Mesodermal cell (in vitro differentiated cells): ENCODE results near the gene SNCAIP.
"Not testable (repeated sequence)": the region's sequence is repeated elsewhere in the genome, so short reads cannot be mapped to it uniquely, and the experiment has no call there.

ENCODE experiments used
- H3K27ac ChIP-seq: 2 replicates; pipeline ENCODE4 v1.7.0; 2013; ENCODE audit warnings: mild to moderate bottlenecking, low read depth, low read length, moderate library complexity; ENCODE audit not compliant: severe bottlenecking
- H3K36me3 ChIP-seq: 2 replicates; pipeline ENCODE4 v1.7.1; 2013; ENCODE audit warnings: mild to moderate bottlenecking, low read length, moderate library complexity; ENCODE audit not compliant: control insufficient read depth, insufficient read depth
- H3K4me1 ChIP-seq: one replicate; pipeline ENCODE4 v1.7.1; 2013; ENCODE audit warnings: mild to moderate bottlenecking, low read length; ENCODE audit not compliant: insufficient read depth, control insufficient read depth, poor library complexity, severe bottlenecking
- H3K4me3 ChIP-seq: 2 replicates; pipeline ENCODE4 v1.7.0; 2013; ENCODE audit warnings: low read length, control low read depth, mild to moderate bottlenecking; ENCODE audit not compliant: insufficient read depth, poor library complexity, severe bottlenecking; ENCODE audit errors: extremely low read depth
- H3K9me3 ChIP-seq: 2 replicates; pipeline ENCODE4 v1.7.1; 2013; ENCODE audit warnings: mild to moderate bottlenecking, low read length, moderate library complexity; ENCODE audit not compliant: control insufficient read depth
- WGBS, 2 experiments: methylation state at CpG; one replicate each; pipeline ENCODE4 v1.1.5; 2013; ENCODE audit warnings: missing lambda C conversion rate in 2 of 2; ENCODE audit not compliant: insufficient coverage in 2 of 2; 5-methylcytosine and 5-hydroxymethylcytosine counted together

The SNCAIP gene

GRCh38 chr5:122375801-122376200 lies 63.8 kb downstream of the SNCAIP start:
- Histone ChIP-seq H3K9me3 (no peaks in the 10 kb centered on the region), H3K36me3 (no peaks in the 10 kb centered on the region), H3K27ac (no peak overlapping the region), H3K4me3 (no peak overlapping the region), H3K4me1 (no peaks in the 10 kb centered on the region)
- 76 to 77% methylated on average over 1 to 2 of the region's 2 CpGs for WGBS, 2 experiments

GRCh38 chr5:122376250-122376649 lies 64.2 kb downstream of the SNCAIP start:
- Histone ChIP-seq H3K9me3 (no peaks in the 10 kb centered on the region), H3K36me3 (no peaks in the 10 kb centered on the region), H3K4me3 (no peak overlapping the region), H3K27ac (no peak overlapping the region), H3K4me1 (no peaks in the 10 kb centered on the region)

GRCh38 chr5:122377026-122377425 lies 65.0 kb downstream of the SNCAIP start:
- no CpG with 5 or more reads among the region's 1 CpG for WGBS, 2 experiments
- Histone ChIP-seq H3K27ac (no peak overlapping the region), H3K9me3 (no peaks in the 10 kb centered on the region), H3K36me3 (no peaks in the 10 kb centered on the region), H3K4me1 (no peaks in the 10 kb centered on the region), H3K4me3 (no peak overlapping the region)

- H3K4me3 ChIP-seq, H3K27ac ChIP-seq, H3K4me1 ChIP-seq, H3K9me3 ChIP-seq, H3K36me3 ChIP-seq: not testable (repeated sequence)
- 79% methylated on average over 8 of the region's 16 CpGs; no CpG with 5 or more reads in 1 of the 2 experiments for WGBS, 2 experiments
These were observed 70.9 kb downstream of the SNCAIP start for GRCh38 chr5:122382938-122383337.

- Histone ChIP-seq H3K4me3 (no peak overlapping the region), H3K27ac (no peak overlapping the region), H3K4me1 (no peaks in the 10 kb centered on the region), H3K36me3 (no peaks in the 10 kb centered on the region), H3K9me3 (no peaks in the 10 kb centered on the region)
- WGBS, 2 experiments = 97 to 98% methylated on average over 4 to 5 of the region's 5 CpGs
These were observed 72.8 kb downstream of the SNCAIP start for GRCh38 chr5:122384739-122385235.

GRCh38 chr5:122385286-122385685 lies 73.2 kb downstream of the SNCAIP start:
- H3K4me3 ChIP-seq = no peak overlapping the region
- WGBS, 2 experiments = 96% methylated on average over 4 of the region's 4 CpGs; no CpG with 5 or more reads in 1 of the 2 experiments
- no peak overlapping the region for H3K27ac ChIP-seq
- no peaks in the 10 kb centered on the region for H3K4me1 ChIP-seq
- H3K36me3 ChIP-seq = no peaks in the 10 kb centered on the region
- H3K9me3 ChIP-seq = no peaks in the 10 kb centered on the region

GRCh38 chr5:122385808-122386207 lies 73.8 kb downstream of the SNCAIP start:
- Histone ChIP-seq H3K4me1 (no peaks in the 10 kb centered on the region), H3K27ac (no peak overlapping the region), H3K4me3 (no peak overlapping the region), H3K36me3 (no peaks in the 10 kb centered on the region), H3K9me3 (no peaks in the 10 kb centered on the region)
- WGBS, 2 experiments = 100% methylated on average over 1 of the region's 3 CpGs; no CpG with 5 or more reads in 1 of the 2 experiments

- Histone ChIP-seq H3K36me3 (no peaks in the 10 kb centered on the region), H3K27ac (no peak overlapping the region), H3K9me3 (no peaks in the 10 kb centered on the region), H3K4me1 (peaks cover 11% of the 10 kb centered on the region), H3K4me3 (no peak overlapping the region)
- 81 to 89% methylated on average over 2 to 7 of the region's 7 CpGs for WGBS, 2 experiments
These were observed 78.1 kb downstream of the SNCAIP start for GRCh38 chr5:122390154-122390553.

- Histone ChIP-seq H3K4me1 (peaks cover 11% of the 10 kb centered on the region), H3K4me3 (no peak overlapping the region), H3K9me3 (no peaks in the 10 kb centered on the region), H3K27ac (no peak overlapping the region), H3K36me3 (no peaks in the 10 kb centered on the region)
- WGBS, 2 experiments = 75% methylated on average over 2 of the region's 3 CpGs; no CpG with 5 or more reads in 1 of the 2 experiments
These were observed 78.7 kb downstream of the SNCAIP start for GRCh38 chr5:122390694-122391093.

GRCh38 chr5:122391621-122392020 lies 79.6 kb downstream of the SNCAIP start:
- 80 to 95% methylated on average over 1 to 2 of the region's 3 CpGs for WGBS, 2 experiments
- Histone ChIP-seq H3K36me3 (no peaks in the 10 kb centered on the region), H3K27ac (no peak overlapping the region), H3K4me1 (peaks cover 11% of the 10 kb centered on the region), H3K9me3 (no peaks in the 10 kb centered on the region), H3K4me3 (no peak overlapping the region)

- H3K4me1 ChIP-seq = peaks cover 11% of the 10 kb centered on the region
- no peaks in the 10 kb centered on the region for H3K9me3 ChIP-seq
- WGBS, 2 experiments = 100% methylated on average over 1 to 2 of the region's 2 CpGs
- no peaks in the 10 kb centered on the region for H3K36me3 ChIP-seq
- no peak overlapping the region for H3K4me3 ChIP-seq
- H3K27ac ChIP-seq = no peak overlapping the region
These were observed 80.2 kb downstream of the SNCAIP start for GRCh38 chr5:122392224-122392623.
